GM18519 (cell line): Measurements from ENCODE around the gene SMIM35.
"Not testable (repeated sequence)": the region's sequence is repeated elsewhere in the genome, so short reads cannot be mapped to it uniquely, and the experiment has no call there.

Experiments used
- ATAC-seq: cut with Tn5 transposase; IDR thresholded peaks from one replicate; pipeline ENCODE4 v1.9.1; 2021; ENCODE audit warnings: mild to moderate bottlenecking, moderate library complexity; ENCODE audit not compliant: unreplicated experiment, low FRiP score

Gene SMIM35

GRCh38 chr11:117992620-117993019 is 94.1 kb downstream of the SMIM35 start:
- no peak for ATAC-seq

GRCh38 chr11:117992136-117992535 is 94.6 kb downstream of the SMIM35 start:
- no peak for ATAC-seq

DNA sequence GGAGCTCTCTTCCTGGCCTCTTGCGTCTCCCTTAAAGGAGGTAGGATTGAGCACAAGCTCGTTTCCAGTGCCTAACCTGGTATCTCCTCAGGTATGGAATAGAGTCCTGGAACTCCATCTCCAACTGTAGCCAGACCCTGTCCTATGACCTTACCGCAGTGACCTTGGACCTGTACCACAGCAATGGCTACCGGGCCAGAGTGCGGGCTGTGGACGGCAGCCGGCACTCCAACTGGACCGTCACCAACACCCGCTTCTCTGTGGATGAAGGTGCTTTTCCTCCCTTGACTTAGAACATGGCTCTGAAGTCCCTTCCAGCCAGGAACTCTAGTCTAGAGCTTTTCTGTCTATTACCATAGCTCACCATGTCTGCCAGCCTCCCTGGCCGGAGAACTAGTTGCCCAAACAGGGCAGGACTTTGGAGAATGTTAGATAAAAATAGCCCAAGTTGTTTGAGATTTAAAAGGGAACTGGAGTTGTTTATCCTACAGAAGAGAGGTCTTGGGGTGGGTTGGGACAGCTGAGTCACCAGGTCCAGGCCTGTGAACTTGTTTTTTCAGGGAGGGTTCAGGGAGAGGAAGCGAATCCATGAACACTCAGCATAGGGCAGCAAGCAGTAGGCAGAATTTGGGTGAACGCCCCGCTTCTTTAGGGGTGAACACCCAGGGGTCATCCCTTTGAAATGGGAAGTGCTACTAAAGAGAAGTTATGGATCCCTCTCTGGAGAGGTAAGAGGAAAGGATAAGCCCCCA is 97.2 kb downstream of the SMIM35 start:
- ATAC-seq = no peak

- no peak for ATAC-seq
Observed at GRCh38 chr11:117986981-117987574, 99.7 kb downstream of the SMIM35 start.

DNA sequence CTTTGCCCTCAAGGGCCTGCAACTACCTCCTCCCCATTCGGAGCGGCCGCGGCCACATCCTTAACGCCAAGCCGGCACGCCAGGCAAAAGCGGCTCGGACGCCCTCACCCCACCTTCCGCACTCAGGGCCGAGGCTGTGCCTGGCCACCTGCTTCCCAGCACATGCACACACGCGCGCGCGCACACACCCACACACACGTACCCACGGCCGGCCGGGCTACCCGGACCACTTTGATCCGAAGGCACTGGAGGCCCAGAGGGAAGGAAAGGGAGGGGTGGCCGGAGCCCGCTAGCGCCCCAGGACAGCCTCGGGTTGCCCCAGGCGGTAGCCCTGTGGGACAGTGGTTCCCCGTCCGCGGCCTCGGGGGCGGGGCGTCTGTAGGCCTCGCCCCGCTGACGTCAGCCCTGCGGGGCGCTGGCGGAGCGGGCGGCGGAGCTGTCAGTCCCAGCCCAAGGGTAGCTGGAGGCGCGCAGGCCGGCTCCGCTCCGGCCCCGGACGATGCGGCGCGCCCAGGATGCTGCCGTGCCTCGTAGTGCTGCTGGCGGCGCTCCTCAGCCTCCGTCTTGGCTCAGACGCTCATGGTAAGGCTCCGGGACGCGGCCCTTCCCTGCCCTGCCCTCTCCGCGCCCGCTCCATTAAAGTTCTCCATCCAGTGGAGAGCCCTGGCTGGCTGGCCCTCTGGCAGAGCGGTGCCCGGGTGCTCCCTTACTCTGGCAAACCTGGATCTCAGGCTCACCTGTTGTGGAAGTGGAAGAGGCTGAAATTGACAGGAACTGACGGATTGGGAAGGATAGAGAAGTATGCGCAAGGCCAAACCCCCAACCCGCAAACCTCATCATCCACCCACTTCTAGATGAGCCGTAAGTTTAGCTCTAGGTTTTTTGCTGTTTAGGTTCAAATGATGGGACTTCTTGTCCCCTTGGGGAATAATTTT is 100.5 kb downstream of the SMIM35 start, which contains the start of gene IL10RA:
IL10RA (plus strand) TSS at position 442 of the 935 bp plus-strand sequence; CDS start at position 516, 74 bp downstream.
- peak; percentile 77 for ATAC-seq

DNA sequence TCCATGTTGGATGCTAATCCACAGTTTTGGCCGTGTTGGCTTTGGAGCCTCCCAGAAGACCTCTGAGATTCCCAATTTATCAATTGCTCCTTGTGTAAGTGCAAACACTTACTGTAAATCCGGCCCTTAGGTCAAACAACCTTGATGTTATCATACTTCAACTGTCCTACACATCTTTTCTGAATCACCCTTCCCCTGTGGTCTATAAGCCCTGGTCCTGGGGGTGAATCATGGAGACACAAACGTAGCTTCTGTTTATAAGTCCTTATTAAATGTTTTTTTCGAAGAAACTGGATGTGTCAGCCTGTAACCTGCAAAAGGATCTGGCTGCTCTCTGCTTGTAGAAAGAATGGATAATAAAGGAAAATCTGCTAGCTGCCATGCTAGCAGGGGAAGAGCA is 102.3 kb downstream of the SMIM35 start:
- no peak for ATAC-seq

GRCh38 chr11:117983163-117983475 is 103.6 kb downstream of the SMIM35 start:
- no peak for ATAC-seq

DNA sequence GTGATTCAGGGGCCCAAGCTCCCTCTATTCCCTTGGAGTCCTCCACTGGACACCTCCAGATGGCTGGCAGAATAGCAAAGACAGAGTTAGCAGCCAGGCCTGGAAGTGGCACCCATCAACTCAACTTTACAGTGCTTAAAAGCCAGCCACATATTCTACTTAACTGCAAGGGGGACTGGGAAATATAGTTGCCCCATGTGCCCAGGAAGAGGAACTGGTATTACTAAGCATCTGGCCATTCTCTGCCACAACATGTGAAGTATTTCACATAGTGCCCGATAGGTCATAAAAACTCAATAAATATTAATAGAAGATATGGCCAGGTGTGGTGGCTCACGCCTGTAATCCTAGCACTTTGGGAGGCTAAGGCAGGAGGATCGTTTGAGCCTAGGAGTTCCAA is 106.0 kb downstream of the SMIM35 start:
- ATAC-seq = no peak

DNA sequence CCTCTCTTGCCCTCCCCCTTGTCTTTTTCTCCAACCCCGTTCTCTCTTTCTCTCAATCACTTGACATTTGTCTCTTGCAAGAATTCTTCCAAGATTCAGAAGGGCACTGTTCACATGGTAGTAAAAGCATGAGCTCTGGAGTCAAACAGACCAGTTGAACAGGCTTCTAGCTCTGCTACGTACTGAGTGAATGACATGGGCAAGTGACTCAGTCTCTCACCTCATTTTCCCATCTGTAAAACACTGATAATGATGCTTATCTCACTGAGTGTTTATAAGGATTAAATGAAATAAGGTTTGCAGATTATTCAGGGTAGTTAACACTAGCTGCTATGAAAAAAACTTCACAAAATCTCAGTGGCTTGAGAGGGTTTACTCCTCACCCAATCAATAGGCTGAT is 106.5 kb downstream of the SMIM35 start:
- no peak for ATAC-seq

DNA sequence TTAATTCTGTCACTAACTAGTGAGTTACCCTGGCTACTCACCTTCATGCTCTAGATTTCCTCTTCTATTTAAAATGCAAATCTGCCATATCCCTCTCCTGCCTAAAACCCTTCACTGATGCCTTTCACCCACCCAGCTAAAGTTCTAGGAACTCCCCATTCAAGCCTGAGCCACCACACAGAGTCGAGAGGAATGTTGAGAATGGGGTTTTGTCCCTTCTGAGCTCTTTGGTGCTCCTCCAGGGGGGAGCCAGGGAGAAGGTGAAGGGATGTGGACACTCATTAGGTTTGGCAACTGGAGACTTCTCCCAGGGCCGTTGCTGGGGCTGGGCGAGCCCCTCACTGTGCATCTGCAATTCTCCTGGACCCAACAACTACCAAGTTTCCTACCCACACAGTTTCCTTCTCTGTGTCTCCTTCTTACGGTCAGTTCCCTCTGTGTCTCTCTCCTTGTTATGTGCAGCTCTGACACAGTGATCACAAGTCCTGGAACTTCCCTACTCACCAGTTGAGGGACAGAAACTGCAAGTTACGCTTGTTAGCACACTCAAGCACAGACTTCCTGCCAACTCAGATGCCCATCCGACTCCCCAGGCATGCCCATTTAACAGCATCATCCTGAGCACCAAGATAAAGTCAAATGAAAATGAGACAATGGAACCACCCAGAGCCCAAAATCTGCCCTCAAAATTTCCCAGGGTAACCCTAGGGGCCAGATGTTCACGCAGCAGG is 107.1 kb downstream of the SMIM35 start:
- no peak for ATAC-seq

- ATAC-seq = no peak
Observed at GRCh38 chr11:117978991-117979390, 107.8 kb downstream of the SMIM35 start.

DNA sequence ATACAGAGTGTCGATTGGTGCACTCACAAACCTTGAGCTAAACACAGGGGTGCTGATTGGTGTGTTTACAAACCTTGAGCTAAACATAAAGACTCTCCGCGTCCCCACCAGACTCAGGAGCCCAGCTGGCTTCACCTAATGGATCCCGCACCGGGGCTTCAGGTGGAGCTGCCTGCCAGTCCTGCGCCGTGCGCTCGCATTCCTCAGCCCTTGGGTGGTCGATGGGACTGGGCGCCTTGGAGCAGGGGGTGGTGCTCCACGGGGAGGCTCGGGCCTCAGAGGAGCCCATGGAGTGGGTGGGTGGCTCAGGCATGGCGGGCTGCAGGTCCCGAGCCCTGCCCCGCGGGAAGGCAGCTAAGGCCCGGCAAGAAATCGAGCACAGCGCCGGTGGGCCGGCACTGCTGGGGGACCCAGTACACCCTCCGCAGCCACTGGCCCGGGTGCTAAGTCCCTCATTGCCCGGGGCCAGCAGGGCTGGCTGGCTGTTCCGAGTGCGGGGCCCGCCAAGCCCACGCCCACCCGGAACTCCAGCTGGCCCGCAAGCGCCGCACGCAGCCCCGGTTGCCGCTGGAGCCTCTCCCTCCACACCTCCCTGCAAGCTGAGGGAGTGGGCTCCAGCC is 108.4 kb downstream of the SMIM35 start:
- ATAC-seq = not testable (repeated sequence)

GRCh38 chr11:117977612-117978264 is 109.0 kb downstream of the SMIM35 start:
- ATAC-seq = not testable (repeated sequence)

GRCh38 chr11:117977029-117977428 is 109.7 kb downstream of the SMIM35 start:
- ATAC-seq = no peak

GRCh38 chr11:117976445-117976844 is 110.3 kb downstream of the SMIM35 start:
- ATAC-seq = no peak

DNA sequence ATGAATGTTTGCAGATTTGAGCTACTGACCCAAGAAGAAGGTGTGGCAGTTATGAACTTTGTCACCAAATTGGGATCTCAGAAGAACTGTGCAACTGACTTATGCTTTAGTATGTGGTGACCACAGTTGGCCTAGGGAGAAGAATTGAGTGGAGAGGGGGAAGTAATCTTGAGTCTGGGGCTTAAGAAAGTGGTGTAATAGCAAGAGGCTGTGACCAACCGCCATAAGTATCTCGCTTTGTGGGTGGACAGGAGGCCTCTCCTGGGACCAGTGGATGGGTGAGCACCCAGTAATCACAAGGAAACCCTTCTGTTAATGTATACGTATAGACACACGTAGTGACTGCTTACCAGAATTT is 113.3 kb downstream of the SMIM35 start:
- ATAC-seq = no peak

- no peak for ATAC-seq
Observed at GRCh38 chr11:117972629-117973502, 113.9 kb downstream of the SMIM35 start.

DNA sequence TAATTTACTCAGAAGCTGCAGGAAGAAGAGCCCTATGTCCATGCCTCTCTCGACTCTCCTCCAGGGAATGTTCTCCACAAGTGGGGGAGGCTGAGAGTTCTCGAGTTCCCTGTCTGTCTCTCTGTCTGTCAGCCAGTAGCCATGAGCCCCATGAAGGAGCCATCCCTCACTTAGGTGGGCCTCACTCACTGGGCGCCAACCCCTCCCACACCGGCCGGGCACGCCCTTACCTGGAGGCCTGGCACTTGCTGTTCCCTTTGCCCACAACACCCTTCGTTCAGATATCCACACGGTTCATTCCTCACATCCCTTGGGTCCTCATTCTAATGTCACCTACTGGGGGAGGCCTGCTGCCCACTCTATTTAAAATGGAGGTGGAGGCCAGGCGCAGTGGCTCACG is 114.7 kb downstream of the SMIM35 start:
- no peak for ATAC-seq
